GM10847 (cell line): ENCODE results near the gene WT1.

ENCODE experiments used
- POLR2A ChIP-seq: IDR thresholded peaks from 2 replicates; pipeline ENCODE4 v1.6.1; 2011; ENCODE audit not compliant: insufficient read length; ENCODE audit errors: extremely low read depth

Gene WT1

GRCh38 chr11:32388365-32388764, 47.0 kb downstream of the WT1 start:
- no peak for TF ChIP-seq POLR2A

- TF ChIP-seq POLR2A: no peak
These were observed 47.9 kb downstream of the WT1 start for GRCh38 chr11:32387411-32387810.

GRCh38 chr11:32386770-32387377, 48.5 kb downstream of the WT1 start:
- TF ChIP-seq POLR2A: no peak

GRCh38 chr11:32385998-32386397, 49.3 kb downstream of the WT1 start:
- TF ChIP-seq POLR2A: no peak

GRCh38 chr11:32382339-32383049, 52.8 kb downstream of the WT1 start:
- TF ChIP-seq POLR2A: no peak

- TF ChIP-seq POLR2A: no peak
These were observed 54.2 kb downstream of the WT1 start for GRCh38 chr11:32381179-32381578.

GRCh38 chr11:32379719-32380118, 55.6 kb downstream of the WT1 start:
- TF ChIP-seq POLR2A: no peak

GRCh38 chr11:32375826-32376225, 59.5 kb downstream of the WT1 start:
- no peak for TF ChIP-seq POLR2A

GRCh38 chr11:32374261-32374711, 61.1 kb downstream of the WT1 start:
- TF ChIP-seq POLR2A: no peak

- TF ChIP-seq POLR2A: no peak
These were observed 68.7 kb downstream of the WT1 start for GRCh38 chr11:32366666-32367065.

- TF ChIP-seq POLR2A: no peak
These were observed 70.1 kb downstream of the WT1 start for GRCh38 chr11:32365192-32365591.

- TF ChIP-seq POLR2A: no peak
These were observed 76.6 kb downstream of the WT1 start for GRCh38 chr11:32358729-32359128.

GRCh38 chr11:32353884-32354283, 81.5 kb downstream of the WT1 start:
- TF ChIP-seq POLR2A: no peak

- TF ChIP-seq POLR2A: no peak
These were observed 86.8 kb downstream of the WT1 start for GRCh38 chr11:32348502-32348901.

GRCh38 chr11:32344946-32345345, 90.4 kb downstream of the WT1 start:
- TF ChIP-seq POLR2A: no peak

GRCh38 chr11:32343325-32344008, 91.9 kb downstream of the WT1 start:
- TF ChIP-seq POLR2A: no peak
